GM12878 (cell line): ENCODE data around the gene MAP1LC3B. TPM values are rescaled to one million over a fixed set of nuclear protein-coding genes. Genes with fewer than 3 reads are reported as not detected.

ENCODE experiments used
- ATAC-seq: fragments of 200-7000 bp; cut with Tn5 transposase; 3 replicates; pipeline ENCODE4 v1.9.1; 2020; ENCODE audit warnings: mild to moderate bottlenecking, moderate library complexity
- BruUV-seq: library from RNA; stranded (reverse); fragments of 400-500 nt; replicated peaks from 2 replicates; lab custom pipeline; 2021; lab: Mats Ljungman, UMichigan
- CTCF ChIA-PET: fragments of 300-600 bp; sonication (Branson Sonifier 250); formaldehyde crosslinking; extraction: SDS; loops from one replicate; lab custom pipeline; 2021; ENCODE audit warnings: inconsistent platforms; lab: Yijun Ruan, JAX
- POLR2A ChIA-PET: fragments of 350-600 bp; formaldehyde crosslinking; extraction: SDS; loops from one replicate; lab custom pipeline; 2021; ENCODE audit warnings: inconsistent platforms; lab: Charles Lee
- RAD21 ChIA-PET: fragments of 300-600 bp; sonication (Branson Sonifier 250); formaldehyde crosslinking; loops from one replicate; lab custom pipeline; 2023; ENCODE audit warnings: antibody characterized with exemption; ENCODE audit not compliant: unreplicated experiment; lab: Charles Lee
- SMC1A ChIA-PET: fragments of 300-600 bp; sonication (Branson Sonifier 250); formaldehyde crosslinking; loops from one replicate; lab custom pipeline; 2023; ENCODE audit not compliant: unreplicated experiment, uncharacterized antibody; lab: Charles Lee
- DNase-seq: peaks from one replicate; pipeline ENCODE4 v3.0.0-alpha.2; 2011; ENCODE audit warnings: low read depth, low spot score
- FAIRE-seq: peaks from 3 replicates; lab custom pipeline; 2011; peaks lifted over from hg19 to GRCh38; lab: Jason Lieb, UNC
- H2AFZ ChIP-seq: 2 replicates; pipeline ENCODE4 v1.6.0; 2011; ENCODE audit warnings: low read depth, low read length, control low read depth; ENCODE audit not compliant: control insufficient read depth
- H3K27ac ChIP-seq: 2 replicates; pipeline ENCODE4 v1.5.1; 2011; ENCODE audit warnings: control low read depth; ENCODE audit not compliant: control insufficient read depth, insufficient read depth
- H3K27me3 ChIP-seq, 2 experiments: replicated peaks in 1 of 2; 2 replicates each; pipeline versions ENCODE4 v1.6.0 to v1.6.1; 2011; ENCODE audit warnings: low read length in 1 of 2; ENCODE audit not compliant: control insufficient read depth in 2 of 2, insufficient read depth in 2 of 2
- H3K36me3 ChIP-seq, 2 experiments: 2 replicates each; pipeline ENCODE4 v1.5.1; 2011; ENCODE audit warnings: low read length in 1 of 2; ENCODE audit not compliant: control insufficient read depth in 2 of 2, insufficient read depth in 2 of 2
- H3K4me1 ChIP-seq: 2 replicates; pipeline ENCODE4 v1.6.1; 2011; ENCODE audit warnings: mild to moderate bottlenecking, low read length, moderate library complexity, mixed read lengths; ENCODE audit not compliant: control insufficient read depth, insufficient read depth
- H3K4me2 ChIP-seq: 2 replicates; pipeline ENCODE4 v1.6.0; 2011; ENCODE audit warnings: control low read depth; ENCODE audit not compliant: control insufficient read depth, insufficient read depth
- H3K4me3 ChIP-seq: fragments of 200-600 bp; sonication (generic); 2 replicates; pipeline ENCODE4 v1.5.1; 2016
- H3K79me2 ChIP-seq: 2 replicates; pipeline ENCODE4 v1.6.0; 2011; ENCODE audit warnings: low read length; ENCODE audit not compliant: control insufficient read depth, insufficient read depth
- H3K9ac ChIP-seq: 2 replicates; pipeline ENCODE4 v1.8.0; 2011; ENCODE audit warnings: low read length, control low read depth, mixed read lengths; ENCODE audit not compliant: control insufficient read depth, insufficient read depth
- H3K9me3 ChIP-seq: replicated peaks from 3 replicates; pipeline ENCODE4 v1.5.1; 2011; ENCODE audit warnings: mild to moderate bottlenecking, low read length; ENCODE audit not compliant: control insufficient read depth, insufficient read depth
- H4K20me1 ChIP-seq: 2 replicates; pipeline ENCODE4 v1.6.0; 2011; ENCODE audit not compliant: control insufficient read depth, insufficient read depth
- IKZF1 ChIP-seq: fragments of 450-650 bp; conservative IDR thresholded peaks from 2 replicates; pipeline ENCODE4 v1.6.1; 2017; ENCODE audit warnings: antibody characterized with exemption, mild to moderate bottlenecking
- IKZF2 ChIP-seq, 2 experiments: fragments of 450-650 bp; IDR thresholded peaks; 2 replicates each; pipeline ENCODE4 v1.6.1; 2017; ENCODE audit warnings: mild to moderate bottlenecking in 2 of 2, moderate library complexity in 2 of 2
- MYB ChIP-seq: fragments of 150-350 bp; IDR thresholded peaks from 2 replicates; pipeline ENCODE4 v1.6.1; 2014; ENCODE audit warnings: mild to moderate bottlenecking, low read depth, low read length, borderline replicate concordance
- MYC ChIP-seq: IDR thresholded peaks from 2 replicates; pipeline ENCODE4 v1.6.1; 2011; ENCODE audit warnings: mild to moderate bottlenecking, low read length, moderate library complexity, inconsistent platforms; ENCODE audit not compliant: insufficient read depth, insufficient replicate concordance, insufficient read length, severe bottlenecking
- RELB ChIP-seq: fragments of 450-650 bp; IDR thresholded peaks from 2 replicates; pipeline ENCODE4 v1.6.1; 2017; ENCODE audit warnings: low read depth, mild to moderate bottlenecking, moderate library complexity
- SMC3 ChIP-seq: IDR thresholded peaks from 2 replicates; pipeline ENCODE4 v1.6.1; 2011; ENCODE audit warnings: low read length, improper control_type of control experiment, borderline replicate concordance
- SPI1 ChIP-seq: IDR thresholded peaks from 2 replicates; pipeline ENCODE4 v1.6.1; 2011; ENCODE audit warnings: low read depth, mild to moderate bottlenecking, low read length, moderate library complexity, borderline replicate concordance; ENCODE audit not compliant: insufficient read depth
- SREBF1 ChIP-seq: IDR thresholded peaks from 2 replicates; pipeline ENCODE4 v1.6.1; 2012; ENCODE audit warnings: mild to moderate bottlenecking, low read length
- WGBS: methylation state at CpG from one replicate; pipeline ENCODE4 v1.1.6; 2016; ENCODE audit warnings: low lambda C conversion rate; ENCODE audit not compliant: insufficient replicate concordance, insufficient coverage; ENCODE audit errors: missing lambda C conversion rate; 5-methylcytosine and 5-hydroxymethylcytosine counted together
- in situ Hi-C: fragments of 300-500 bp; cut with MboI; formaldehyde crosslinking; loops from 9 replicates; pipeline ENCODE4 v1.14.3; 2018; ENCODE audit warnings: mixed read lengths
- intact Hi-C: fragments of 100-400 bp; cut with micrococcal nuclease; formaldehyde crosslinking; loops from one replicate; pipeline ENCODE4 v1.14.2; 2022; ENCODE audit not compliant: unreplicated experiment
- polyA plus RNA-seq, 11 experiments: library from polyadenylated mRNA; depleted of rRNA in 4 of 11; unstranded in 6 of 11; stranded (reverse) in 5 of 11; fragments of >200 nt; fragmentation: Nextera tagmentation in 4 of 11; fragmentation: Illumina TruSeq in 1 of 11; extraction: Ambion mirVana in 4 of 11; extraction: Trizol in 1 of 11; gene quantifications; 1 replicate in 1 of 11; 2 replicates in 10 of 11; pipeline versions ENCODE4 v1.2.1 to v1.2.3, GENCODE V29; 2011 to 2016; ENCODE audit warnings: inconsistent platforms in 2 of 11, missing spikeins in 2 of 11, low read depth in 1 of 11
- total RNA-seq, 4 experiments: library from RNA; depleted of rRNA in 3 of 4; stranded (reverse); fragments of >200 nt in 3 of 4; fragmentation: Illumina TruSeq in 1 of 4; extraction: Trizol in 1 of 4; gene quantifications; 2 replicates each; pipeline versions ENCODE4 v1.2.1 to v1.2.3, GENCODE V29; 2013 to 2021

MAP1LC3B gene
- total and polyA plus RNA-seq, 10 of the 15 experiments (the other 5 are each of a cell fraction or from before 2014, with no cell fraction given) = 6.1 to 42.8 (median 13.7) TPM

GRCh38 chr16:87412371-87412995 lies 20.3 kb downstream of the MAP1LC3B start:
- Histone ChIP-seq H3K9me3 (no peaks in the 10 kb centered on the region; the same call in 2 of the 3 replicates), H3K4me2 (no peak overlapping the region), H3K27me3 (peaks cover 0 to 5% of the 10 kb centered on the region in 2 experiments; a peak in 1 of 4 replicates), H3K9ac (no peak overlapping the region), H3K36me3 (no peaks in the 10 kb centered on the region), H3K4me1 (peaks cover 9% of the 10 kb centered on the region), H2AFZ (no peak overlapping the region), H3K27ac (no peak overlapping the region), H4K20me1 (no peaks in the 10 kb centered on the region; the same call in none of the 2 replicates), H3K79me2 (no peaks in the 10 kb centered on the region), H3K4me3 (no peak overlapping the region)
- in situ Hi-C loops (no loop called here), intact Hi-C loops (no loop called here)
- BruUV-seq = no TSS peak
- FAIRE-seq = no peak
- POLR2A ChIA-PET = no interaction called here
- ATAC-seq = no peak
- RAD21 ChIA-PET = no interaction called here
- SMC1A ChIA-PET = no interaction called here
- 70% methylated on average over 31 of the region's 31 CpGs for WGBS
- no peak for DNase-seq
- no peak for TF ChIP-seq IKZF1
- no peak for TF ChIP-seq RELB
- TF ChIP-seq IKZF2 (IDR thresholded peaks at IDR 0.05) = no peak
- TF ChIP-seq SREBF1 = no peak
- no peak for TF ChIP-seq MYB
- TF ChIP-seq MYC = no peak
- TF ChIP-seq SPI1 = no peak
- TF ChIP-seq SMC3 = no peak
- CTCF ChIA-PET = interaction anchor here (1.0 kb wide), 1 partner anchor 18 kb away, joined by 3 read pairs; no protein-coding TSS in a partner anchor
